ENCODE data around the gene ARL6IP6.

DNA sequence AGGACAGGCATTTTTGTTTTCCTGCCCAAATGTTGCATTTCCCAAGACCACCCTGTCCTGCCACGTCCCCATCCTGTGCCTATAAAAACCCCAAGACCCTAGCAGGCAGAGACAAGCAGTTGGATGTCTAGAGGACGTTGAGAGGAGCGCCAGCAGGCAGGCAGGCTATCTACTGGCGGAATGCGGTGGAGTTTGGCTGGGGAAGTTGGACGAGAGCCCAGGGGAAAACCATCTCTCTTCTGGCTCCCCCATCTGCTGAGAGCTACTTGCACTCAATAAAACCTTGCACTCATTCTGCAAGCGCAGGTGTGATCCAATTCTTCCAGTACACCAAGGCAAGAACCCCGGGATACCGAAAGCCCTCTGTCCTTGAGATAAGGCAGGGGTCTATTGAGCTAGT, 72.5 kb downstream of the ARL6IP6 start:
- no peak for TF ChIP-seq CTCF (conservative IDR thresholded peaks at IDR 0.05 in 1 of 2, IDR thresholded peaks at IDR 0.05 in 1 of 2; ENCODE audit: extremely low read depth in 1 of 2, insufficient read depth in 1 of 2, low read depth in 1 of 2, low read length in 2 of 2)
- TF ChIP-seq EZH2 (IDR thresholded peaks at IDR 0.05; ENCODE audit: borderline replicate concordance, low read length): no peak
